Right renal pelvis (tissue), 4 donors: ENCODE measurements around the gene USP7. TPM values are rescaled to one million over a fixed set of nuclear protein-coding genes. Genes with fewer than 3 reads are reported as not detected.
A peak's percentile ranks its signal among the peaks of the same experiment; 100 is the strongest.
"Not testable (repeated sequence)": the region's sequence is repeated elsewhere in the genome, so short reads cannot be mapped to it uniquely, and the experiment has no call there.

Experiments used
- DNase-seq, 4 donors: peaks; one replicate each; pipeline ENCODE4 v3.0.0-alpha.2; 2013; ENCODE audit warnings: low read depth in 4 of 4, low spot score in 3 of 4, missing footprints in 1 of 4
- polyA plus RNA-seq, 4 donors: library from polyadenylated mRNA; unstranded; fragments of 120-200 nt; gene quantifications; one replicate each; pipeline ENCODE4 v1.2.1, GENCODE V29; 2013; ENCODE audit not compliant: insufficient read length in 4 of 4

Gene USP7
- polyA plus RNA-seq, 4 donors, result 112 to 133 (median 127) TPM

DNA sequence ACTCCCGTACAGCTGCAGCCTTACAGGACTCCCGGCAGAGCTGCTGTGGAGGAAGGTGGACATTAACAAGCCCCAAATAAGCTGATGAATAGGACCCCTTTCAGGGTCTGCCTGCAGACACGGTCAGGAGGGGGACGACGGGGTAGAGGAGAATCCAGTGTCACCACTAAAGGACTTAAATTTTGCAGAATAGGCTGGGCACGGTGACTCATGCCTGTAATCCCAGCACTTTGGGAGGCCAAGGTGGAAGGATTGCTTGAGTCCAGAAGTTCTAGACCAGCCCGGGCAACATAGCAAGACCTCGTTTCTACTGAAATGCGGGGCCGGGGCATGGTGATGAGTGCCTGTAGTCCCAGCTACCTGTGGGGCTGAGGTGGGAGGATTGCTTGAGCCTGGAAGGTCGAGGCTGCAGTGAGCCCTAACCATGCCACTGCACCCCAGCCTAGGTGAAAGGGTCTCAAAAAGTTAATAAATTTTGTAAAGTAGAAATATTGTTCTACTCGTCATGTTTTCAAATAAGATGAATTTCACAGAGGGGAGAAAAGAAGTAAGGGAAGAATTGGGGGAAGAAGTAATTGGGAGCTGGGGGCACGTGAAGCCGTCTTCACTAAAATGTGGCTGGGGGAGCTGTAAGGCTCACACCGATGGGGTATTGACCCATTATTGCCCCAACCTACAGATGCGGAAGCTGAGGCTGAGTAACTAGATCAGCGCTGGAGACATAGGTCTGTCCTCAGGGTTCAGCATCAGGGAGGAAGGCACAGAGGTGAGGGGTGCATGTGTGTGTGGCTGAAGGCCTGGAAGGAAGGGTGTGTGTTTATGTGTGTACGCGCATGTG lies 76.9 kb downstream of the USP7 start:
- DNase-seq, result no peak

DNA sequence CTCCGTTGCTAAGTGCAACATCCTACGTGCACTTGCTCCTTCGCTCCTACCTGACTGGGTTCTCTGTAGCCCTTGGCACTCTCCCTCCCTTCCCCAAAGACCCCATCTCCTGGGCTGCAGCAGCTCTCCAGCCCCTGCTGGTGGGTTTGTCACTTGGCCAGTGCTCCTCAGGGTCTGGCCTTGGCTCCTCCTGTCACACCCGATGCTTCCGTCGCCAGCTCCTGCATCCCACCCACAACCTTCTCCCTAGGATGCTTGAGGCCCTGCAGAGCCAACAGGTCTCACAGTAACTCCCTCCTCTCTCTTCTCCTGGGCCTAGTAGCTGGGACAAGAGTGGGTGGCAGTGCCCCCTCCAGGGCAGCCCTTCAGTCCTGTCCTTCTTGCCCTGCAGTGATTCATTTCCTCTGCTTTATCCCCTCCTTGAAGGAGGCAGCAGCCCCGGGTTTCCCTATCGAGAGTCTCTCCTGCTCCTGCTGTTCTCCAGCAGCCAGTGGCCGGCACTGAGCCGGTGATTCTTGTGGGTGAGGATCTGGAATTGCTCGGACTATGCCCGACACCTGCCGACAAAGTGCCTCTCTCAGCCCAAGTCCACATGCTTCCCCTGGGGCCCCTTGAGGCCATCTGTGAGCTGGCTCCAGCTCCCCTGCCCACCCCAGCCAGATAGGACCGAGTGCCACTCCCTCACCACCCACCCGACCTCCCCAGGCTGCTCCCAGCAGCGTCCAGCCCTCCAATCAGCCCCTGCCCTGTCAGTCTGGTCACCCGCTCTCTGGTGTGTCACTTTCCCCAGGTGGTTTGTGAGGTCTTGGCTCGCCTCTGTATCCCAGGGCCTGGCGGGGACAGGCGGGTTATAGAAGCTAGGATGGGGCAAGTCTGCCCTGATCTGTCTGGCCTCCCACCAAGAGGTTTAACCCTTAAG lies 77.8 kb downstream of the USP7 start:
- no peak for DNase-seq

DNA sequence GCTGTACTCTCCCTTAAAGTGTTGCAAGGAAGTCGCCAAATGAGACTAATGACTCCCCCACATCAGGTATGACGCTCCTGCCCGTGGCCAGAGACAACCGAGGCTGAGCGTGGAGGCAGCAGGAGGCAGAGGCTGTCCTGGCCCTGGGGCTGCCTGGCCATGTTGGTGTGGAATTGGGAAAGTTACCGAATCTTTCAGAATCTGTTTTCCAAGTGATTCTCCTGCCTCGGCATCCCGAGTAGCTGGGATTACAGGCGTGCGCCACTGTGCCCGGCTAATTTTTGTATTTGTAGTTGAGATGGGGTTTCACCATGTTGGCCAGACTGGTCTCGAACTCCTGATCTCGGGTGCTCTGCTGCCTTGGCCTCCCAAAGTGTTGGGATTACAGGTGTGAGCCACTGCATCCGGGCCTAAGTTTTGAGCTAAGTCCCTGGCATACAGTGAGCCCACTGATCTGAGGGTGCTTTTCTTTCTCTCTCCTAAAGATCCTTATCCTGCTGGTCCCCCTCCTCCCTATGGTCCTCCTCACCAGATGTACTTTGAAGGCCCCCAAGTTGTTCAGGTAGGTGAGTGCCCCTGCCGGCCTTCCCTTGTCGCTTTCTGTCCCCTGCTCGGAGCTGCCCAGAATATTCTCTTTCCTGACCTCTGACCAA lies 80.9 kb downstream of the USP7 start:
- DNase-seq, result no peak

DNA sequence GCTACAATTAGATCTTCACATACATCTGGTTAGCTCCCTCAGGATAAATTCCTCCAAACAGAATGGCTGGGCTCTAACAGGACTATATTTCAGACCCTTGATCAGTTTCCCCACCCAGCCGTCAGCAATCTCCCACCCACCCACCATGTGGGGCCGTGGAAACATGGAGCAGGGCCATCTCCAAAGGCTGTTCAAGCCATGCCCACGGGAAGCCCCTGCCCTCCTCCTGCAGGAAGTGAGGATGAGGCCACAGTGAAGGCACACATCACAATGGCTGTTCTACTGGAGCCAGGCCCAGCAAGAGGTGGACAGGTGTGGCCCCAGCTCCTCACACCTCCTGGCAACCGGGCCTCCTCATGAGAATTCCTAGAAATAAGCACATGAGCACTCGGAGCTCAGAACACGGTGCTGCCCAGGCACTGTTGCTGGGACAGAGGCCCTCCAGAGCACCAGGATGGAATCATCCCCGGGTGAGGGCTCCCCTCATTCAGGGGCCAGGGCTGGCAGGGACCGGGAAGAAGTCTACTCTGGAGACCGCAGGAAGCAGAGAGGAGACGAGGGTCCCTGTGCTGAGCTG lies 81.6 kb downstream of the USP7 start, which contains the start of gene LITAFD:
LITAFD (plus strand) TSS at position 311 of the 577 bp plus-strand sequence. CDS start 2,005 bp downstream, outside the sequence.
- no peak for DNase-seq

DNA sequence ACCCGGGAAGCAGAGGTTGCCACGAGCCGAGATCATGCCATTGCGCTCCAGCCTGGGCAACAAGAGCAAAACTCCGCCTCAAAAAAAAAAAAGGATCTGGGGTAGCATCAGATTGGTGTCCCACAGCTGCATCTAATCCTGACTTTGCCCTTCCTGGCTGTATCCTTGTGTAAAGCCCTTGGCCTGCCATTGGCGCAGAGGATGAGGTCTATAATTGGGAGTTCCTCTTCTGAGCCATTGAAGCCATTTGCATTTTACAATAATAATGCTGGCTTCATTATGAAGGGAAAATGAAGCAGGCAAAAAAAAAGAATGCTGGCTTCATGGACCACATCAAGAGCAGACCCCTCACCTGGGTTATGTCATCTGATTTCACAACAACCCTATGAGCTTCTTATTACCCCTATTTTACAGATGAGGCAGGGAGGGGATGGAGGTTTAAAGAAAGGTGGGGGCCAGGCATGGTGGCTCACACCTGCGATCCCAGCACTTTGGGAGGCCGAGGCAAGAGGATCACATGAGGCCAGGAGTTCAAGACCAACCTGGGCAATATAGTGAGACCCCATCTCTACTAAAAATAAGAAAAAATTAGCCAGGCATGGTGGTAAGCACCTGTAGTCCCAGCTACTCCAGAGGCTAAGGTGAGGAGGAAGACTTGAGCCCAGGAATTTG lies 82.7 kb downstream of the USP7 start:
- DNase-seq, result no peak

DNA sequence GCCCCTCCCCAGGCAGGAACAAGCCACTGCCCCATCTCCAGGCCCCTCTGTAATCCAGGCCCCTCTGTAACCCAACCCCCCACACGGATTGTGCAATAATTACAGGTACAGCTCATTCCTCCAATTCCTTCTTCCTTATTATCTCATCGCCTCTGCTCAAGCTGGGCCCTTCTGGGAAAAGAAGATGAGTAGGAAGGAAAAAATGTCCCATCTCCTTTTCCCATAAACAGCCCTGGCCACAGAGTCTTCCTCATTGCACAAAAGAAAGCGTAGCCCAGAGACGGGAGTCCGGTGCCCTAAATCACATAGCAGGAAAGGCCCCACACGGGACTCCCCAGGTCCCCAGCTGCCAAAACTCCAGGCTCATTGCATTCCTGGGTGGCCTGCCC lies 85.2 kb downstream of the USP7 start:
- no peak for DNase-seq

DNA sequence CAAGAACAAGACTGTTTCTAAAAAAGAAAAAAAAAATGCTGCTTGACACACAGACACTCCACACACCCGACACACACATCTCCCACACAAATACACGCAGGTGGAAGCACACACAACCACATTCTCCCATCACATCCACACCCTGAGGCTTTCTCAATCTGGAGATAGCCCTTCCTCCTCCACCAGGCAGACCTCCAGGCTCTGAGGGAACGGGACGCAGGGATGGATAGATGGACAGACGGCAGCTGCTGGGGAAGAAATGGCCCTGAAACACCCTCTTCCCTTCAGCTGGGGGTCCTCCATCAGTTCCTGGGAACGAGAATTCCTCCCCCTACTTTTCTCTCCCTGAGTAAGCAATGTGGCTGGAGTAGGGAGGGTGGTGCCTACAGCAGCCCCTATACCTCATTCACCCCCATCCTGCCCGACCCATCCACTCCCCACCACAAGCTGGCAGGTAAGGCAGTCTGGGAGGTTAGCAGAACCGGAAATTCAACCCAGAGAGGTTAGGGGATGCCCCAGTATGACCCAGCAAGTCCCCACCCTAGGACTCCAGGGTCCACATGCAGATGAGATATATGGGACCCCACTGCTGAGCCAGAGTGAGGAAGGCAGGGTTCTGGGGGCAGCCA lies 85.7 kb downstream of the USP7 start:
- no peak for DNase-seq

DNA sequence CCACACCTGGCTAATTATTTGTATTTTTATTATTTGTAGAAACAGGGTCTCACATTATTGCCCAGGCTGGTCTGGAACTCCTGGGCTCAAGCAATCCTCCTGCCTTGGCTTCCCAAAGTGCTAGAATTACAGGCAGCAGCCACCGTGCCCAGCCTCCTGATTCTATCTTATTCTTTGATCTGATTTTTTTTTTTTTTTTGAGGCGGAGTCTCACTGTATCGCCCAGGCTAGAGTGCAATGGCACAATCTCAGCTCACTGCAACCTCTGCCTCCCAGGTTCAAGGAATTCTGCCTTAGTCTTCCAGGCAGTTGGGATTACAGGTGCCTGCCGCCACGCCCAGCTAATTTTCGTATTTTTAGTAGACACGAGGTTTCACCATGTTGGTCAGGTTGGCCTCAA lies 88.4 kb downstream of the USP7 start:
- not testable (repeated sequence) for DNase-seq

DNA sequence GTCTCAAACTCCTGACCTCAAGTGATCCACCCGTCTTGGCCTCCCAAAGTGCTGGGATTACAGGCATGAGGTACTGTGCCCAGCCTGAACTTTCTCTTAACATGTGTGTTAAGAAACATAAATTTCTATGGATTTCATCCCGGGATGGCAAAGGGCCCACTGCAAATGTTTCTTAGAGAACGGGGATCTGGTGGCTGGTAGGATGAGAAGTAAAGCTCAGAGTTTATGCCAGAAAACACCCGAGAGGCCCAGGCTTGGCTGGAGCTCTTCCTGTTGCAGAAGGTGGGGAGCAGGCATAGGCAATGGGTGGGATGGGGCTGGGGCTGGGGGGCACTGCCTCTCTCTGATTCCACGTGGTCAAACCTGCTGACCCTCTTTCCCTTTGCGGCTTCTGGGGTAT lies 89.3 kb downstream of the USP7 start:
- DNase-seq, result no peak

DNA sequence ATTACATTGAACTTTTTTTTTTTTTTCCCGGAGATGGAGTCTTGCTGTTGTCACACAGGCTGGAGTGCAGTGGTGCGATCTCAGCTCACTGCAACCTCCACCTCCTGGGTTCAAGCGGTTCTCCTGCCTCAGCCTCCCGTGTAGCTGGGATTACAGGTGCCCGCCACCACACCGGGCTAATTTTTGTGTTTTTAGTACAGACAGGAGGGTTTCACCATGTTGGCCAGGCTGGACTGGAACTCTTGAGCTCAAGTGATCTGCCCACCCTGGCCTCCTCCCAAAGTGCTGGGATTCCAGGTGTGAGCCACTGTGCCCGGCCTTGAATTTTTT lies 89.9 kb downstream of the USP7 start:
- DNase-seq, result not testable (repeated sequence)

DNA sequence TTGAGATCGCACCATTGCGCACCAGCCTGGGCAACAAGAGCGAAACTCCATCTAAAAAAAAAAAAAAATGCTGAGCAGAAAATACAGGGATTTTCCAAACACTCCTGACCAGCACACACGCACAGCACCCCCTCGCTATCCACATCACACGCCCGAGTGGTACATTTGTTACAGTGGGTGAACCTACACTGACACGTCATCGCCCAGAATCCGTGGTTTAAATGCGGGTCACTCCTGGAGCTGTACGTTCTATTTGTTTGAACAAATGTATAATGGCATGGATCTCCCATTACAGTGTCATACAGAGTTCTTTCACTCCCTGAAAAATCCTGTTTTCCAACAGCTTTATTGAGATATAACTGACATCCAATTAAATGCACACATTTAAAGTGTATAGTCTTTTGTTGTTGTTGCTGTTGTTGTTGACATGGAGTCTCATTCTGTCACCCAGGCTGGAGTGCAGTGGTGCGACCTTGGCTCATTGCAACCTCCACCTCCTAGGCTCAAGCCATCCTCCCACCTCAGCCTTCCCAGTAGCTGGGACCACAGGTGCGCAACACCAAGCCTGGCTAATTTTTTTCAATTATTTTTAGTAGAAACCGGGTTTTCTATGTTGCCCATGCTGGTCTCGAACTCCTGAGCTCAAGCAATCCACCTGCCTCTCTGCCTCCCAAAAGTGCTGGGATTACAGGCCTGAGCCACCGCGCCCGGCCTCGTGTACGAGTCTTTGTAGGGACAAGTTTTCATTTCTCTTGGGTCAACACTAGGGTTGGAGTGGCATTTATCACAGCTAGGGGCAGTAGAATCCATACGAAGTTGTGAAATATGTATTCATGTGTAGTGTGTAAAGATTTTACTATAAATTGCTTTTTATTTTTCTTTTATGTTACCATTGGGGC lies 90.5 kb downstream of the USP7 start:
- no peak for DNase-seq

DNA sequence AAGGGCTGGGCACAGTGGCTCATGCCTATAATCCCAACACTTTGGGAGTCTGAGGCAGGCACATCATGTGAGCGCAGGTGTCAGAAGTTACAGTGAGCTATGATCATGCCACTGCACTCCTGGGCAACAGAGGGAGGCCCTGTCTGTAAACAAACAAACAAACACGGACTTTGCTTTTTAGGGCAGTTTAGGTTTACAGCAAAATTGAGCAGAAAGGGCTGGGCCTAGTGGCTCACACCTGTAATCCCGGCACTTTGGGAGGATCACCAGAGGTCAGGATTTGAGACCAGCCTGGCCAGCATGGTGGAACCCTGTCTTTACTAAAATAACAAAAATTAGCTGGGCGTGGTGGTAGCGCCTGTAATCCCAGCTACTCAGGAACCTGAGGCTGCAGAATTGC lies 91.6 kb downstream of the USP7 start:
- DNase-seq, result no peak

DNA sequence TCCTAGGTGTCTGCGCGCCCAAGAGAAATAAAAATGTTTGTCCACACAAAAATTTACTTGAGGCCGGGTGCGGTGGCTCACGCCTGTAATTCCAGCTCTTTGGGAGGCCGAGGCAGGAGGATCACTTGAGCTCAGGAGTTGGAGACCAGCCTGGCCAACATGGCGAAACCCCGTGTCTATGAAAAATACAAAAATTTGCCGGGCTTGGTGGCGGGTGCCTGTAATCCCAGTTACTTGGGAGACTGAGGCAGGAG lies 93.8 kb downstream of the USP7 start:
- DNase-seq, result not testable (repeated sequence)

DNA sequence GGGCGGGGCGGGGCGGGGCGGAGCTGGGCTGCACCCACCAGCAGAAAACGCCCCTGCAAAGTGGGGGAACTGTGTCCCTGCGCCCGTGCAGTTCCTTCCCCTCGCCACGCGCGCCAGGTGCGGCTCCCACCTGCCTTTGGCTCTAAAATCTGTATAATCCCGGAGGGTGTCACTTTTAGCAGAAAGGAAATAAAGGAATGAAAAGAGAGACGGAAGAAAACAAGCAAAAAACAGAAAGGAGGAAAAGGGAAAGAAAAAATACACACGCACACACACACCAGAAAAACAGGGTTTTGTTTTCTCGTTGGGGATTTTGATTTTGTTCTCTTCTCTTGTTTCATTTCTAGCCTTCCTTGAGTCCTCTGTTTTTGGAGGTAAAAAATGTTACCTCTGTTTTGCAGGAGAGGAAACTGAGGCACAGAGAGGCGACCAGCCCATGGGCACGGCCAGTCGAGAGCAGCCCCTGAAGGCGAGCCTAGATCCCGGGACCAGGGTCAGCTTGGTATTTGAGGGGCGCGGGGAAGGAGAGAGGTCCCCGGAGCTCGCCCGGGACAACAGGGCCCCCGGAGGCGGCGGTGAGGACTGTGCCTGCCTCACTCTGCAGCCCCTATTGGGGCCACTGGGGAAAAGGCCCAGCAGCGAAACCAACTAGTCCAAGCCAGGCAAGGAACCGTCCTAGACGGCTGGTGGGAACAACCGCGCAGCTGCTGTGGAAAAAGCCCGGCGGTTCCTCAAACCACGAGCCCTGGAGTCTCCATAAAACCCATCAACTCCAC lies 94.3 kb downstream of the USP7 start:
- DNase-seq, result no peak

DNA sequence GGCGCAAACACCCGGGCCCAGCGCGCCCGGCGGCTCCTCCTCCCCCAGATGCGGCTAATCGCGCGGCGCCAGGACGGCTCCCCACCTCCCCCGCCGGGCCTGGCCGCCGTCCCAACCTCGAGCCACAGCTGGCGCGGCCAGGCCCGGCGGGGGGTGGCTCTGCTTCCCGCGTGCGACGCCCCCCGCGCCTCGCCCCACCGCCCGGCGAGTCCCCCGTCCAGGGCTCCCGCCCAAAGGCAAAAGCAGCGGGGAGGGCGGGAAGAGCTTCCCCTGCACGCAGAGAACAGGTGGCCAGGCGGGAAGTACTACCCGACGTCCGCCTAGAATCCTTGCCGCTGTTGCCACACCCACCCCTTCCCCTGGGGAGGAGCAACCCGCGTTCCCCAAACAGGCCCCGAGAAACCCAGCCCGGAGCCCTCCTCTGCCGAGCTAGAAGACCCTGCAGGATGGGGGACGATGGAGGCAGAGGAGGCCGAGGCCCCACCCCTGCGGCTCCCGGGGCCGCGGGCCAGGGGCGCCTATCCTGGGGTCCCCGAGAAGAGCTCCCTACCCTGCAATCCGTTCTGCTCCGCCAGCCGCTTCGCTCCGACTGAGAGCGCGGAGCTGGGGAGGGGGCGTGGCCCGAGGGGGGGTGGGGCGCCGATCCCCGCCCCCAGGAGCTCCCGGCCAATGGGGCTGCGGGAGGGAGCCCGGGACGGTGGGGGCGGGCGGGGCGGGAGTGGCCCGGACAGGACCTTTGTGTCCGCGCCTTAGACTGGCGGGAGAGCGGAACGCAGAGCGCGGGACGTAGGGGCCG lies 95.1 kb downstream of the USP7 start, which contains the start of gene CARHSP1:
CARHSP1 (minus strand) TSS at position 591 of the 796 bp plus-strand sequence. CDS start 9,678 bp downstream, outside the sequence.
- DNase-seq, result peak; percentile 76 to 85 (median 81)

DNA sequence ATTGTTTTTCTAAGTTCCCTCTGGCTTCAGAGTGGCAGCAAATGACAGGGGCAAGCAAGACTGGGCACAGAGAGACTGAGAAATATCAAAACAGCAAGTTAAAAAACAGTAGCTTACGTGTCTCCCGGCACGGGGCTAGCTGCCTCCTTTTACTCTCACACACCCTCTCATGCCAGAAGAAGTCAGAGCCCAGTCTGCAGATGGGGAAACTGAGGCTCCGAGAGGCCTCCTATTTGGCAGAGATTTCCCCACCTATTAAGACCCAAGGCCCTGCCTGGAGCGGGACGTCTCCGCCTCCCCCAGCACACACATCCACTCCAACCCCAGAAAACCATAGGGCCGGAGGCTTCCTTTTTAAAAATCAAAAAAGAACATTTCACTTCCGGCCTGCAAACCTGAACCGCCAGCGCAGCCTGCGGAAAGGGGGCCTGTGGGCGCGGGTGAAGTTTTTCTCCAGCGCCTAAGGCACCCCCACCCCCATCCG lies 95.7 kb downstream of the USP7 start:
- no peak for DNase-seq
